Type B pancreatic cell (in vitro differentiated cells): Measurements from ENCODE around the gene DYRK1A. TPM values are rescaled to one million over a fixed set of nuclear protein-coding genes. Genes with fewer than 3 reads are reported as not detected.

Experiments
- DNase-seq: peaks from one replicate; pipeline ENCODE4 v3.0.0; 2021; ENCODE audit warnings: mixed read lengths; ENCODE audit not compliant: unreplicated experiment; ENCODE audit errors: extremely low spot score
- H3K27ac Mint-ChIP-seq: 2 replicates; pipeline ENCODE4 v1.8.0; 2021; ENCODE audit warnings: mild to moderate bottlenecking, mixed read lengths
- H3K27me3 Mint-ChIP-seq: 2 replicates; pipeline ENCODE4 v1.8.0; 2021; ENCODE audit warnings: mixed read lengths
- H3K36me3 Mint-ChIP-seq: 2 replicates; pipeline ENCODE4 v1.8.0; 2021; ENCODE audit warnings: mixed read lengths
- H3K4me1 Mint-ChIP-seq: one replicate; pipeline ENCODE4 v1.8.0; 2021; ENCODE audit warnings: mixed read lengths; ENCODE audit not compliant: unreplicated experiment
- H3K4me3 Mint-ChIP-seq: 2 replicates; pipeline ENCODE4 v1.8.0; 2021; ENCODE audit warnings: mild to moderate bottlenecking, mixed read lengths
- H3K9me3 Mint-ChIP-seq: 2 replicates; pipeline ENCODE4 v1.8.0; 2021; ENCODE audit warnings: mixed read lengths
- total RNA-seq: library from RNA; stranded (reverse); gene quantifications from 2 replicates; pipeline ENCODE4 v1.2.1, GENCODE V29; 2021; ENCODE audit warnings: low replicate concordance
- TF ChIP-seq, protein P1 (sequence below): fragments of 200-600 bp; sonication (generic); conservative IDR thresholded peaks from 2 replicates; pipeline ENCODE4 v1.5.0; 2021; ENCODE audit warnings: antibody characterized with exemption, mild to moderate bottlenecking

DYRK1A gene
- total RNA-seq, 1 donor from 2014 or later = 70.6 TPM

DNA sequence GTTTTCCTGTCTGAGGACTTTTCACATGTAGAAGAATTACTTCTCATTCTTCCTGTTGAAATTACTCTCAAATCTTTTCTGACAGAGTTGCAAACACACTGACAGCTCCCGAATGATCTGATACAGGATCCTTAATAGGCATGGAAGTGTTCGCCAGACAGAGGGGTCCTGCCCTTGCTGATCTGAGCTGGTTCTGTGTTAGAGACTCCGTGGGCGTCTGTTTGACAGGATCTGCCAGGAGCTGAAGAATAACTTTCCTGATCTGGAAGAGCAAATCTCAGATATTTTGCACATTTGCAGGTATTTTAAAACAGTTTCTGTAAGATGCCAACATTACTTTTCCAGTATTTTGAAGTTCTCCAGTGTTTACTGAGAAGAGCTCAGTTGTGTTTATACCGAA, 202.3 kb downstream of the DYRK1A start:
- Mint-ChIP-seq H3K4me1 (peaks cover 9% of the 10 kb centered on the region), H3K9me3 (no peaks in the 10 kb centered on the region), H3K27ac (no peak overlapping the region), H3K36me3 (no peaks in the 10 kb centered on the region), H3K4me3 (no peak overlapping the region), H3K27me3 (peaks cover 27% of the 10 kb centered on the region)
- DNase-seq = no peak
- TF ChIP-seq, protein P1, sequence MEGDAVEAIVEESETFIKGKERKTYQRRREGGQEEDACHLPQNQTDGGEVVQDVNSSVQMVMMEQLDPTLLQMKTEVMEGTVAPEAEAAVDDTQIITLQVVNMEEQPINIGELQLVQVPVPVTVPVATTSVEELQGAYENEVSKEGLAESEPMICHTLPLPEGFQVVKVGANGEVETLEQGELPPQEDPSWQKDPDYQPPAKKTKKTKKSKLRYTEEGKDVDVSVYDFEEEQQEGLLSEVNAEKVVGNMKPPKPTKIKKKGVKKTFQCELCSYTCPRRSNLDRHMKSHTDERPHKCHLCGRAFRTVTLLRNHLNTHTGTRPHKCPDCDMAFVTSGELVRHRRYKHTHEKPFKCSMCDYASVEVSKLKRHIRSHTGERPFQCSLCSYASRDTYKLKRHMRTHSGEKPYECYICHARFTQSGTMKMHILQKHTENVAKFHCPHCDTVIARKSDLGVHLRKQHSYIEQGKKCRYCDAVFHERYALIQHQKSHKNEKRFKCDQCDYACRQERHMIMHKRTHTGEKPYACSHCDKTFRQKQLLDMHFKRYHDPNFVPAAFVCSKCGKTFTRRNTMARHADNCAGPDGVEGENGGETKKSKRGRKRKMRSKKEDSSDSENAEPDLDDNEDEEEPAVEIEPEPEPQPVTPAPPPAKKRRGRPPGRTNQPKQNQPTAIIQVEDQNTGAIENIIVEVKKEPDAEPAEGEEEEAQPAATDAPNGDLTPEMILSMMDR = no peak

DNA sequence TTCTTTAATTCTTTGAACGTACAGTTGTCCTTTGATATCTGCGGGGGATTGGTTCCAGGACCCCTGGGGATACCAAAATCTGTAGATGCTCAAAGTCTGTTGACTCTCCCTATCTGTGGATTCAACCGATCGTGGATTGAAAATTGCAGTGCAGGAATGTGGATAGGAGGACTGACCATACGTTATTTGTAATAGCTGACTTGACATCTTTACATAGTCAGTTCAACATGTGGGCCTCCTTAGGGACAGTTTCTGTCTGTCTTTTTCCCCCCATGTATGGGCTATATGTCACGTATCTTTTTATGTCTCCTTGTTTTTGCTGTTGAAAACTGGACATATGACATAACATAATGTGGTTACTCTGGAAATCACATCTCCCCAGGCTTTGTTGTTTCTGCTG, 204.9 kb downstream of the DYRK1A start:
- Mint-ChIP-seq H3K4me3 (no peak overlapping the region), H3K27ac (no peak overlapping the region), H3K36me3 (no peaks in the 10 kb centered on the region), H3K9me3 (no peaks in the 10 kb centered on the region), H3K27me3 (peaks cover 21% of the 10 kb centered on the region), H3K4me1 (peaks cover 5% of the 10 kb centered on the region)
- DNase-seq = no peak
- TF ChIP-seq, protein P1 = no peak

DNA sequence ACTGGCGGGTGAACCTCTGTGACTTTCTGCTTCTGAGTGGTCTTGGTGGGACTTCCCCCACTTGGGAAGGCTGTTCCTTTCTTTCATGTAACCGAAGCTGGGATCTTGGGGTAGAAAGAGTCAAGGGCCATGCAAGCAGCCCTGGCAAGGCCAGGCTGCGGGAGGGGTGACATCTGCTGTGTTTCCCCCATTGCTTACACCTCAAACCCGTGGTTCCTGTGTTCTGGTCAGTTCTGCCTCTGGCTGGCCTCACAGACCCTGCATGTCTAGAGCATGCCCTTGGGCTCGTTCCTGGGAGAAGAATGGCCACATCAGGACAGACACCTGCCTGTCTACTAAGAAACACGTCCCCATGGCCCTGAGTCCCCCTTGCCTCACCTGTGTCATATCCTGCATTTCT, 207.7 kb downstream of the DYRK1A start:
- Mint-ChIP-seq H3K27ac (no peak overlapping the region), H3K9me3 (peaks cover 7% of the 10 kb centered on the region), H3K4me3 (no peak overlapping the region), H3K4me1 (no peaks in the 10 kb centered on the region), H3K36me3 (no peaks in the 10 kb centered on the region), H3K27me3 (peaks cover 12% of the 10 kb centered on the region)
- TF ChIP-seq, protein P1 = no peak
- no peak for DNase-seq

DNA sequence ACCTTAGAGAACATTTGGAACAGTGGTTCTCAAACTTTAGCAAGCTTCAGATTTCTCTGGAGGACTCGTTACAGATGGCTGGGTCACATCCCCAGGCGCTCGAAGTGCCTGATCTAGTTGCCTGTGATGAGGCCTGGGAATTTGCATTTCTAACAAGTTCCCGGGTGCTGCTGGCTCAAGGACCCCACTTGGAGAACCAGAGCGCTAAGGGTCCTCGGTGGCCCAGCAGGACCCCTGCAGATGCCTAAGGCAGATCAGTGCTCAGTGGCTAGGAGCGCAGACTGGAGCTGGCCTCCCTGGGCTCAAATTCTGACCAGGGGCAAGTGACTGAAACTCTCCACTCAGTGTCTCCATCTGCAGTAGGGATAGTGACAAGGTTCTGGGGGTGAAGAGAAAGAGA, 208.2 kb downstream of the DYRK1A start:
- no peak overlapping the region for H3K27ac Mint-ChIP-seq
- no peak overlapping the region for H3K4me3 Mint-ChIP-seq
- no peaks in the 10 kb centered on the region for H3K4me1 Mint-ChIP-seq
- H3K27me3 Mint-ChIP-seq = peaks cover 10% of the 10 kb centered on the region
- no peaks in the 10 kb centered on the region for H3K36me3 Mint-ChIP-seq
- TF ChIP-seq, protein P1 = no peak
- no peak for DNase-seq
- H3K9me3 Mint-ChIP-seq = peaks cover 11% of the 10 kb centered on the region

DNA sequence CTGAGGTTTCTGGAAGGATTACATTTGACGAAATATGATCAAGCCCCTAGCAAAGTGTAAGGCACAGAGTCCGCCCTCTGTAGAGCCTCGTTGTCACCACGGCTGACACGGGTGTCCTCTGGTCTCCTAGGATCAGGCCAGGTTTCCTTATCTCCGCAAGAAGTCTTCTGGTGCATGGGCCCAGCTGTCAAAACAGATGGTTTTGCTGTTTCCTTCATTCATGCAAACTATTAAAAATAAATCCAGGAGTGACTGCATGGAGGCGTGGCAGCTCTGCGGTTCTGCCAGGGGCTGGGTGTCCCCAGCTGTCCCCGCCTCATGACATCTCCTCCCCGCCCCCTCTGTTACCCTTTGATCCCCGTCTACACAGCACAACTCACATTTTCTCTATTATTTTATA, 209.0 kb downstream of the DYRK1A start:
- Mint-ChIP-seq H3K27ac (no peak overlapping the region), H3K4me1 (no peaks in the 10 kb centered on the region), H3K36me3 (no peaks in the 10 kb centered on the region), H3K9me3 (peaks cover 11% of the 10 kb centered on the region), H3K27me3 (peaks cover 6% of the 10 kb centered on the region), H3K4me3 (no peak overlapping the region)
- no peak for DNase-seq
- TF ChIP-seq, protein P1 = no peak

Other genes with a start within 250 kb of the DYRK1A start
- 33.5 and 37.9 TPM in 2 replicates for gene VPS26C, start 99.4 kb upstream of the DYRK1A start, total RNA-seq